ENCODE results near the gene AEBP1.

DNA sequence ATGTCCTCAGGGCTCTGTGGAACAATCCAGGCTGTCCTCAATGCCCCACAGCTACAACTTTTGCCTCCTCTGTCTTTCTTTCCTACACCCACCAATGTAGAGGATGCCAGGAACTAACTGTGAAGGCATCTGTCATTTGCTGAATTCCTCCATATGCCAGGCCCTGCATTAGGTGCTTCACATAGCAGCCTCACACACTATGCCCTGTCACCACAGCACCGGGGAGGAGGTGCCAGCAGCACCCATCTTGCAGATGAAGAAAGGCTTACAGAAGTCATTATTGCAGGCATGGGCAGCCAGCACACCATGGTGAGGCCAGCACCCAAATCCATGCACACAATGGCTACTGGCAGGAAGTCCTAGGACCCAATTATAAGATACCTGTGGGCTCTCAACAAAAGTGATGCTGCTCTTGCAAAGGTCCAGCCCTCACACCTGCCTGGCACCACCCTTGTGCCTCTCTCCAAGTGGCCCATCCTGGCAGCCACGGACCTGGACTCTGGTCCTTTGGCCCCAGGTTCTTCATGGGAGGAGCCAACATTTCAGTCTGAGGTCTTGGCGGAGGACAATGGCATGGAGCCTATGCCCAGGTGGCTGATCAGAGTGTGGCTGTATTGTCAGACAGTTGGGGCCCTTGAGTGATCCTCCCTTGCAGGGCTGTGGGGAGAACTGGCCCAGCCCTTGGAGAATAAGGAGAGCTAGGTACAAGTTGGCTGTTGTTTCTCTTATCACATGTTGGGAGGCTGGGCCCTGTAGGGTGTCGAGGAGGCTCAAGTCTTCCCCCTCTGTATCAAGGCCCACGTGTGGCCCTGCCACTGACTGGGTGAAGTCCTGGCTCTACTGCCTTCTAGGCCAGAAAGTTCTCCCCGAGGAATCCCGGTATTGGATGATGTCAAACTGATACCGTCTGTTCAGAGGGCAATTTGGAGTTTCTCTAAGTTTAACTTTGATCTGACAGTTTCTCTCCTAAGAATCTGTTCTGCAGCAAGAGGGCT is 51.3 kb downstream of the AEBP1 start:
- TF ChIP-seq, protein P1, sequence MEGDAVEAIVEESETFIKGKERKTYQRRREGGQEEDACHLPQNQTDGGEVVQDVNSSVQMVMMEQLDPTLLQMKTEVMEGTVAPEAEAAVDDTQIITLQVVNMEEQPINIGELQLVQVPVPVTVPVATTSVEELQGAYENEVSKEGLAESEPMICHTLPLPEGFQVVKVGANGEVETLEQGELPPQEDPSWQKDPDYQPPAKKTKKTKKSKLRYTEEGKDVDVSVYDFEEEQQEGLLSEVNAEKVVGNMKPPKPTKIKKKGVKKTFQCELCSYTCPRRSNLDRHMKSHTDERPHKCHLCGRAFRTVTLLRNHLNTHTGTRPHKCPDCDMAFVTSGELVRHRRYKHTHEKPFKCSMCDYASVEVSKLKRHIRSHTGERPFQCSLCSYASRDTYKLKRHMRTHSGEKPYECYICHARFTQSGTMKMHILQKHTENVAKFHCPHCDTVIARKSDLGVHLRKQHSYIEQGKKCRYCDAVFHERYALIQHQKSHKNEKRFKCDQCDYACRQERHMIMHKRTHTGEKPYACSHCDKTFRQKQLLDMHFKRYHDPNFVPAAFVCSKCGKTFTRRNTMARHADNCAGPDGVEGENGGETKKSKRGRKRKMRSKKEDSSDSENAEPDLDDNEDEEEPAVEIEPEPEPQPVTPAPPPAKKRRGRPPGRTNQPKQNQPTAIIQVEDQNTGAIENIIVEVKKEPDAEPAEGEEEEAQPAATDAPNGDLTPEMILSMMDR (IDR thresholded peaks at IDR 0.05) = no peak
- TF ChIP-seq POLR2A (IDR thresholded peaks at IDR 0.05) (no peak), POLR2AphosphoS5 (IDR thresholded peaks at IDR 0.05) (no peak)
